ENCODE data around the gene GPRC5C.

The GPRC5C gene, protein sequence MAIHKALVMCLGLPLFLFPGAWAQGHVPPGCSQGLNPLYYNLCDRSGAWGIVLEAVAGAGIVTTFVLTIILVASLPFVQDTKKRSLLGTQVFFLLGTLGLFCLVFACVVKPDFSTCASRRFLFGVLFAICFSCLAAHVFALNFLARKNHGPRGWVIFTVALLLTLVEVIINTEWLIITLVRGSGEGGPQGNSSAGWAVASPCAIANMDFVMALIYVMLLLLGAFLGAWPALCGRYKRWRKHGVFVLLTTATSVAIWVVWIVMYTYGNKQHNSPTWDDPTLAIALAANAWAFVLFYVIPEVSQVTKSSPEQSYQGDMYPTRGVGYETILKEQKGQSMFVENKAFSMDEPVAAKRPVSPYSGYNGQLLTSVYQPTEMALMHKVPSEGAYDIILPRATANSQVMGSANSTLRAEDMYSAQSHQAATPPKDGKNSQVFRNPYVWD

GRCh38 chr17:74431568-74432423 lies at the start of gene GPRC5C:
Gene GPRC5C (plus strand): TSS chr17:74432088. CDS start chr17:74439777, 7,689 bp downstream.
- DNase-seq (ENCODE audit: low read depth): peak; percentile 33

- DNase-seq (ENCODE audit: low read depth): no peak
Observed at GRCh38 chr17:74383141-74383540, 48.7 kb upstream of the GPRC5C start.

DNA sequence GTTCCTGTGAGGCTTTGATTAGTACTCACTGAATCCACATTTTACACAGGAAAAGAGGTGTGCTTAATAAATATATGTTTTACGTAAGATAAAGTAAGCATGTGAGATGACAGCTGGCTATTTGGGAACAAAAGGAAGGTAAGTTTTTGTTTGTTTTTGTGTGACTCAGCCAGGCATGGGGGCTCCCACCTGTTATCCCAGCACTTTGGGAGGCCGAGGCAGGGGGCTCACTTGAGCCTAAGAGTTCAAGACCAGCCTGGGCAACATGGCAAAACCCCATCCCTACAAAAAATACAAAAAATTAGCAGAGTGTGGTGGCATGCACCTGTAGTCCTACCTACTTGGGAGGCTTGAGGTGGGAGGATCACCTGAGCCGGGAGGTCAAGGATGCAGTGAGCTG lies 46.7 kb upstream of the GPRC5C start:
- DNase-seq (ENCODE audit: low read depth): no peak

GRCh38 chr17:74386386-74386785 lies 45.5 kb upstream of the GPRC5C start:
- no peak for DNase-seq (ENCODE audit: low read depth)

- no peak for DNase-seq (ENCODE audit: low read depth)
Observed at GRCh38 chr17:74387365-74388218, 44.3 kb upstream of the GPRC5C start.

DNA sequence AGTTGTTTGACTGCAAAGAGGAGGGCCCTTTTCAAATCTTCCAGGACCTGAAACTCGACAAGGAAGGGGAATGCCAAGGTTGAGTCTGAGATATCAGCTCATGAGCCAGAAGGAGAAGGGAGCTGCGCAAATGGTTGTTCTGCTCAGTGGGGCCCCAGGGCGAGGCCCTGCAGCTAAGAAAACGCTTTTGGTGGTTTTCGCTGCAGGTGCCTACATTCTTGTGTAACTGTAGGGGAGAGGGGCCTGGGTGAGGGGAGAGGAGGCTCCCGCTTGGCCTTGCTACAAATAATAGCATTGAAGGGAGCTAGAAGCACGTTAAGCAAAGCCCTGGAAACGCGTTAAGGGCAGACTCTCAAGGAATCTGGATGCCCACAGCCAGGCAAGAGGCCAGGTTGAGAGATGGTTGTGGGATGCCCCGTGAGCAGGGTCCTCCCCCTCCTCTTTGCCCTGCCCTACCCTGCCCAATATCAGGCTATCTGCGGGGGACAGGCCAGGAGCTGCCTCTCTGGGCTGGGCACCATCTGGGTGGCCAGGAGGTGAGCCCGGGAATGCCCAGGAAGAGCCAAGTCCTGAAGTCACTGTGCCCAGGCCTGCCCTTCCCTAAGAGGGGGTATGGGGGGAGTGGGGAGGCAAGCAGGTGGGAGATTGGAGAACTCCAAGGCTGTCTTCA lies 42.7 kb upstream of the GPRC5C start:
- DNase-seq (ENCODE audit: low read depth): no peak

DNA sequence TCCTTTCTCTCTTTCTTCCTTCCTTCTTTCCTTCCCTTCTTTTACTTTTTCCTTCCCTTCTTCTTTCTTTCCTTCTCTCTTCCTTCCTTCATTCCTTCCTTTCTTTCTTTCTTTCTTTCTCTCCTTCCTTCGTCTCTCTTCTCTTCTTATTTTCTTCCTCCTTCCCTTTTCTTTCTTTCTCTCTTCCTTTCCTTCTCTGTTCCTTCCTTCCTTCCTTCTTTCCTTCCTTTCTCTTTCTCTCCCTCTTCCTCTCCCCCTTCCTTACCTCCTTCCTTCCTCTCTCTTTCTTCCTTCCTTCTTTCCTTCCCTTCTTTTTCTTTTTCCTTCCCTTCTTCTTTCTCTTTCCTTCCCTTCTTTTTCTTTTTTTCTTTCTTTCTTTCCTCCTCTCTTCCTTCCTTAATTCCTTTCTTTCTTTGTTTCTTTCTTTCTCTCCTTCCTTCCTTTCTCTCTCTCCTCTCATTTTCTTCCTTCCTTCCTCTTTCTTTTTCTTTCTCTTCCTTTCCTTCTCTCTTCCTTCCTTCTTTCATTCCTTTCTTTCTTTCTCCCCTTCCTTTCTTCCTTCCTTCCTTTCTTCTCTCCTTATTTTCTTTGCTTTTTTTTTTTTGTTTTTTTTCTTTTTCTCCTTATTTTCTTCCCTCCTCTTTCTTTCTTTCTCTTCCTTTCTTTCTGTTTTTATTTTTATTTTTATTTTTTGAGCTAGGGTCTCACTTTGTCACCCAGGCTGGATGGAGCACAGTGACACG lies 41.8 kb upstream of the GPRC5C start:
- DNase-seq (ENCODE audit: low read depth): no peak

- no peak for DNase-seq (ENCODE audit: low read depth)
Observed at GRCh38 chr17:74390680-74391653, 40.9 kb upstream of the GPRC5C start.

GRCh38 chr17:74391771-74392170 lies 40.1 kb upstream of the GPRC5C start:
- DNase-seq (ENCODE audit: low read depth): no peak

DNA sequence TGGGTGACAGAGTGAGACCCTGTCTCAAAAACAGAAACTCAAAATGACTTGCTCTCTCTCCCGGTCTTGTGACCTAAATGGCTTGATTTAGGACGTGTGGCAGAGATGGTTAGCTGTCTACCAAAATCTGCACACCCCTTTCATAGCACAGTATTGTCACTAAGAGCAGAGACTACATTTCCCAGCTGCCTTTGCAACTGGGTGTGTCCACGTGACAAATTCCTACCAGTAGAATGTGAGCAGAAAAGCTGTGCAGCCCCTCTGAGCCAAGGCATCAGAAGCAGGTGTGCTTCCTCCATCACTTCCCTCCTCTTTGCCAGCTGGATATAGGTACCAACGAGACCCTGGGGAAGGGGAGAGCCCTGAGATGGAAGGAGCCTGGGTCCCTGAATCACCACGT lies 39.0 kb upstream of the GPRC5C start:
- no peak for DNase-seq (ENCODE audit: low read depth)

DNA sequence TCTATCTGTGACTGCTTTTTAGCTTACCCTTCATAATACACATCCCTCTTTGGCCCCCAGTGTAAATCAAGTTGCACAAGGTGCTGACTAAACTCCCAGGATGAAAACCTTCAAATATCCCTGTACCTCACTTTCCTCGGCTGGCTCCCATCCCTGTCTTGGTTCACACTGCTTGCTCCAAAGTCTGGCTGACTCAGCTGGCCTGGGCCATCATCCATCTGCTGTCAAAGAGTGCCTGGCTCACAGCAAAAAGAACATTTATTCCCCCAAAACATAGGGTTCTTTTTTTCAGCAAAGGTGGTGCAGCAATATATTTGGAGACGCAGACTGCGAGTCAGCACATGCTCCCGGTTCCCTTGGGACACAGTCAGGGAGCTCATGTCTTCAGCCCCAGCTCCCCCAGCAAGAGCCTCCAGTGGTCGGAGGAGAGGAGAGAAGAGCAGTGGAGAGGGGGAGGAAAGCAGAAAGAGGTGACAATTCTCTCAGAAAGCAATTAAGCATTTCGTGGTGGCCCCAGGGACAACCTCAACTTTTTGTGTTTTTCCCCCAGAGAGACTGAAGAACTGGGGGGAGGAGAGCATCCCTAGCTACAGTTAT lies 38.4 kb upstream of the GPRC5C start:
- no peak for DNase-seq (ENCODE audit: low read depth)

- DNase-seq (ENCODE audit: low read depth): no peak
Observed at GRCh38 chr17:74394275-74394950, 37.5 kb upstream of the GPRC5C start.

DNA sequence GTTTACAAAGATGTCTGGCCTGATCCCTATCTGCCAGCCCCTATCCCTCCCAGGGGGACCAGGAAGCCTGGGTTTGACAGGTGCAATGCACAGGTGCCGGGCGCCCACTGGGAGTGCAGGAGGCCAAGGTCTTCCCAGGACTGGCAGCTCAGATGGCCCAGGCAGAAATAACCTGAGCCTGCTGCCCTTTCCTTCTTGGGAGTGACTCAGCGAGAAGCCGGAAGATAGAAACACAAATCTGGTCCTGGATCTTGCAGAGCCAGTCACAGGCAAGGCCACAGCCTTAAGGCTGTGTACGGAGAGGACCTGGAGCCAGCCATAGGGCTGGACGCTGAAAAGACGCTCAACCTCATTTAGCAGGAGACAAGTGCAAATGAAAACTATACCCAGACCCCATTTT lies 36.9 kb upstream of the GPRC5C start:
- no peak for DNase-seq (ENCODE audit: low read depth)

GRCh38 chr17:74396567-74396966 lies 35.3 kb upstream of the GPRC5C start:
- no peak for DNase-seq (ENCODE audit: low read depth)

DNA sequence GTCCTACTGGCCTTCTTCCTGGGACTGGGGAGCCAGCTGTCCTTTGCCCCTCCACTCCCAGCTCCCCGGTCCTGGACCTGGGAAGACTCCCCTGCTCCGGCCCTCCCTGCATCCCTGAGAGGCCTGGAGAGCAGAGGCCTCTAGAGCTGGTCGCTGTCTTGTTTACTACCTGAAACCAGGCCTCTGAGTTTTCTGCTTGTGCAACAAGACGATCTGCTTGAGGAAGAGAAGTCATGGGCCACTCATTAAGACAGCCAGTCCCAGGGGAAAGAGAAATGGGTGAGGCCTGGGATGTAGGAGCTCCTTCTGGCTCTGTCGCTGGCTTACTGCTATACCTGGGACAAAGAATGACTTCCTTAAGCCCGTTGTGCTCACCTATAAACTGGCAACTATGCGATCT lies 29.8 kb upstream of the GPRC5C start:
- DNase-seq (ENCODE audit: low read depth): no peak

- DNase-seq (ENCODE audit: low read depth): no peak
Observed at GRCh38 chr17:74403512-74404137, 28.3 kb upstream of the GPRC5C start.

DNA sequence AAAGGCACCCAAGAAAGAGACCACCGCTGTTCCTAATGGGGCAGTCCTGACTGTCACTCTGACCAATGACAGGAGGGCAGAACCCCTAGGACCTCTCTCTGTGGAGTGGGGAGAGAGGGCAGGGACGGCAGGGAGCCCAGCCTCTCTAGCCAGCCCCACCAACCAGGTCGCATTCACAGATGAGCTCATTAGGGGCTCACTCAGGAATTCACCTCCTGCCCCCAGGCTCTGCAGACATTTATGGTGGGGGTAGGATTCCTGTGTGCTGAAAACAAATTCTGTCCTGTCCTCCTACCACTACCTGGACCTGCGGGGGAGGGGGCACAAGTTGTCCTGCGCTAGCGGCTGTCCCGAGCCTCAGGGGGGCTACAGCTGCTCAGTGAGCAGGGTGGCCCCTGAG lies 27.7 kb upstream of the GPRC5C start:
- no peak for DNase-seq (ENCODE audit: low read depth)

DNA sequence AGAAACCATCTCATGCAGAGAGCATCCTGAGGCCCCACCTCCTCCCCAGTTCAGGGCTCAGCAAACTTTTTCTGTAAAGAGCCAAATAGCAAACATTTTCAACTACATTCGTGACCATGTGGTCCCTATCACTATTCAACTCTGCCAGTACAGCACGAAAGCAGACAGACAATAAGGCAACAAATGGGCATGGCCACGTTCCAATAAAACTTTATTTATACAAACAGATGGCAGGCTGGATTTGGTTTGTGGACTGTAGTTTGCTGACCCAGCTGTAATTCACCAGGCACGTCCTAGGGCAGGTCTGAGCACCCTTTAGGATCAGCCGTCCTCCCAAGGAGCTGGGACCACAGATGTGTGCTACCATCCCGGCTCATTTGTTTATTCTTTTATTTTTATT lies 27.1 kb upstream of the GPRC5C start:
- DNase-seq (ENCODE audit: low read depth): no peak
